Measurements from ENCODE around the gene FOXB1. TPM values are rescaled to one million over a fixed set of nuclear protein-coding genes. Genes with fewer than 3 reads are reported as not detected.

Gene FOXB1
- total and polyA plus RNA-seq, 7 donors = not detected

DNA sequence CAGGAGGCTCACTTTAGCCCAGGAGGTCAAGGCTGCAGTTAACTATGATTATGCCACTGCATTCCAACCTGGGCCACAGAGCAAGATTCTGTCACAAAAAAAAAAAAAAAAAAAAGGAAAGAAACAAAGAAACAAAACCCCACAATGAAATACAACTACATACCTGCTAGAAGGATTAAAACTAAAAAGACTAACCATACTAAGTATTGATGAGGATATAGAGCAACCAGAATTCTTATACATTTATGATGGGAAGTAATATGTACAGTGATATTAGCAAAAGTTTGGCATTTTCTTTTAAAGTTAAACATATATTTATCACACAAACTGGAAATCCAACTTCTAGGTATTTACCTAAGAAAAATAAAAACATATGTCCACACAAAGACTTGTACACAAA is 40.2 kb upstream of the FOXB1 start:
- Histone ChIP-seq H3K36me3 (ENCODE audit: insufficient read depth in 1 of 2, low read depth in 1 of 2) (no peaks in the 10 kb centered on the region), H3K4me1 (no peaks in the 10 kb centered on the region), H3K27me3 (ENCODE audit: insufficient read depth in 3 of 3, low read length in 2 of 3) (peaks cover 0 to 5% (median 0%) of the 10 kb centered on the region in 3 donors), H3K4me3 (no peak overlapping the region), H3K9me3 (peaks cover 37% of the 10 kb centered on the region), H3K27ac (no peak overlapping the region)
- no peak for DNase-seq
- intact Hi-C loops (cut with DNase I) = no loop called here
- TF ChIP-seq, protein P1, sequence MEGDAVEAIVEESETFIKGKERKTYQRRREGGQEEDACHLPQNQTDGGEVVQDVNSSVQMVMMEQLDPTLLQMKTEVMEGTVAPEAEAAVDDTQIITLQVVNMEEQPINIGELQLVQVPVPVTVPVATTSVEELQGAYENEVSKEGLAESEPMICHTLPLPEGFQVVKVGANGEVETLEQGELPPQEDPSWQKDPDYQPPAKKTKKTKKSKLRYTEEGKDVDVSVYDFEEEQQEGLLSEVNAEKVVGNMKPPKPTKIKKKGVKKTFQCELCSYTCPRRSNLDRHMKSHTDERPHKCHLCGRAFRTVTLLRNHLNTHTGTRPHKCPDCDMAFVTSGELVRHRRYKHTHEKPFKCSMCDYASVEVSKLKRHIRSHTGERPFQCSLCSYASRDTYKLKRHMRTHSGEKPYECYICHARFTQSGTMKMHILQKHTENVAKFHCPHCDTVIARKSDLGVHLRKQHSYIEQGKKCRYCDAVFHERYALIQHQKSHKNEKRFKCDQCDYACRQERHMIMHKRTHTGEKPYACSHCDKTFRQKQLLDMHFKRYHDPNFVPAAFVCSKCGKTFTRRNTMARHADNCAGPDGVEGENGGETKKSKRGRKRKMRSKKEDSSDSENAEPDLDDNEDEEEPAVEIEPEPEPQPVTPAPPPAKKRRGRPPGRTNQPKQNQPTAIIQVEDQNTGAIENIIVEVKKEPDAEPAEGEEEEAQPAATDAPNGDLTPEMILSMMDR (IDR thresholded peaks at IDR 0.05) = no peak
- no peak for ATAC-seq

DNA sequence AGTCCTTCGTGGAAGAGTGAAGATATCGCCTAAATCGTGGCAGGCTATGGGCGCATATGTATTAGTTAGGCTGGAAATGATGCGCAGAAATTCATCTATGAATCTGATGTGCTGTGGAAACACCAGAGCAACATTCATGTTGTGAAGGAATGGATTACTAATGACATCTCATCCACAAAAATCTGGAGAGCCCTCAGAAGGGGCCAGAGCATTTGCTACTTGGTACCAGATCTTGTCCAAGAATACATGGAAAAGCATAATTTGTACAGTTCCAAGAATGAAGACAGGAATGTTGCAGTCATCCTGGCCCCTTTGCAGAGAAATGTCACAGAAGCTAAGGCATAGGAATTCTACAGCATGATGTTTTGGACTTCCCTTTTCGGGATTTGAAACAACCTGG is 38.4 kb upstream of the FOXB1 start:
- intact Hi-C loops (cut with DNase I) = no loop called here
- no peak for ATAC-seq
- Histone ChIP-seq H3K4me1 (no peaks in the 10 kb centered on the region), H3K36me3 (ENCODE audit: insufficient read depth in 1 of 2, low read depth in 1 of 2) (no peaks in the 10 kb centered on the region), H3K4me3 (no peak overlapping the region), H3K27ac (no peak overlapping the region), H3K9me3 (peaks cover 22% of the 10 kb centered on the region), H3K27me3 (ENCODE audit: insufficient read depth in 3 of 3, low read length in 2 of 3) (peaks cover 0 to 7% (median 0%) of the 10 kb centered on the region in 3 donors)
- 85 to 94% (median 88%) methylated on average over 6 of the region's 6 CpGs for WGBS, 3 donors
- no peak for DNase-seq
- TF ChIP-seq, protein P1 (IDR thresholded peaks at IDR 0.05) = no peak

DNA sequence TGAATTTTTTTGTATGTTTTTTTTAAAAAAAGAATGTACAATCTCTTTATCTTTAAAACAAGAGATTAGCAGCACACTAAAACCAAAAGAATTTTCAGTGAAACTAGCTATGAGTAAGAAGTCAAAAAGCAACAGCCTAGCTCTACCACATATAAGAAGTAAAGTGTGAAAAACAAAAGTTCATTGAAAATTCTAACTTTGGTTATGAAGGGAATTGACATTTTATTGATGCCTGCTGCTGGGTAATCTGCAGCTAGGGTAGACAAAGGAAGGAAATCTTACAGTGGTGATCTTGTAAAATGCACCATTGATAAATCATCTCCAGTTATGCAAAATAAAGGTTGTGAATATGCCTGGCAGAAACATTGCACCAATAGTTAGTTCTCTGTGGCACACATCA is 37.8 kb upstream of the FOXB1 start:
- H3K27me3 ChIP-seq (ENCODE audit: insufficient read depth in 3 of 3, low read length in 2 of 3) = peaks cover 0 to 11% (median 0%) of the 10 kb centered on the region in 3 donors
- ATAC-seq (no peak), DNase-seq (no peak)
- no peaks in the 10 kb centered on the region for H3K36me3 ChIP-seq (ENCODE audit: insufficient read depth in 1 of 2, low read depth in 1 of 2)
- peaks cover 17% of the 10 kb centered on the region for H3K9me3 ChIP-seq
- intact Hi-C loops (cut with DNase I) = no loop called here
- no peaks in the 10 kb centered on the region for H3K4me1 ChIP-seq
- no peak overlapping the region for H3K4me3 ChIP-seq
- H3K27ac ChIP-seq = no peak overlapping the region
- TF ChIP-seq, protein P1 (IDR thresholded peaks at IDR 0.05) = no peak

DNA sequence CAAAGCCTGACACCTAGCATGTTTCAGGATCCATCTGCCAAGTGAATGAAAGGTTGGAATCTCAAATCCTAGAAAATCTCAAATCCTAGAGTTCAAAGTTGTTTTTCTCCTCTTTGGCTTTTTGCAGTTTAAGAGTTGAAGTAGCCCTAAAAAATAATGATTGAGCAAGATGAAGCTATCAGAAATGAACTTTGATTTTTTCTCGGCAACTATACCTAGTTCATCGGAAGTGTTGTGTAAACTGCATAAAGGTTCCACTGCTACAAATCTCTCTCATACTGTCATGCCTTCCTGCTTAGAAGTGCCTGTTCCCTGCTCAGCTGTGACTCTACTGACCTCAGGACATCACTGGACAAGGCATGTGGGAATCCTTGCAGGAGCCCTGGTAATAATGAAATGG is 35.8 kb upstream of the FOXB1 start:
- ATAC-seq = no peak
- no peak for DNase-seq
- WGBS, 3 donors = 95 to 98% (median 96%) methylated on average over 2 of the region's 2 CpGs
- no peaks in the 10 kb centered on the region for H3K4me1 ChIP-seq
- H3K27me3 ChIP-seq (ENCODE audit: insufficient read depth in 3 of 3, low read length in 2 of 3) = peaks cover 0 to 12% (median 0%) of the 10 kb centered on the region in 3 donors
- no peak overlapping the region for H3K27ac ChIP-seq
- TF ChIP-seq, protein P1 (IDR thresholded peaks at IDR 0.05) = no peak
- intact Hi-C loops (cut with DNase I) = no loop called here
- H3K4me3 ChIP-seq = no peak overlapping the region
- peaks cover 9% of the 10 kb centered on the region for H3K9me3 ChIP-seq
- H3K36me3 ChIP-seq (ENCODE audit: insufficient read depth in 1 of 2, low read depth in 1 of 2) = no peaks in the 10 kb centered on the region

DNA sequence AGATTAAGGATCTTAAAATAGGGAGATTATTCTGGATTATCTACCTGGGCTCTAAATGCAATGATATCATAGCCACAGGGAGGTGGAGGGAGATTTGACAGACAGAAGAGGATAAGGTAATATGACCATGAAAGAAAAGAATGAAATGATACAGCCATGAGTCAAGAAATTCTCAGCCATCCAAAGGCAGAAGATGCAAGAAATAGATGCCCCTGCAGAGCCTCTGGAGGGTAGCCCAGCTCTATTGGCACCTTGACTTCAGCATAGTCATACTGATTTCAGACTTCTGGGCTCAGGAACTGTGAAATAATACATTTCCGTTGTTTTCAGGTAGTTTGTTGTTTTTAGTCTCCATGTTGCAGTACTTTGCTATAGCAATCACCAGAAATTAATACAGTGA is 31.9 kb upstream of the FOXB1 start:
- Histone ChIP-seq H3K27ac (no peak overlapping the region), H3K9me3 (no peaks in the 10 kb centered on the region), H3K36me3 (ENCODE audit: insufficient read depth in 1 of 2, low read depth in 1 of 2) (no peaks in the 10 kb centered on the region), H3K4me3 (no peak overlapping the region), H3K27me3 (ENCODE audit: insufficient read depth in 3 of 3, low read length in 2 of 3) (peaks cover 0 to 12% (median 0%) of the 10 kb centered on the region in 3 donors), H3K4me1 (no peaks in the 10 kb centered on the region)
- ATAC-seq (no peak), DNase-seq (no peak)
- TF ChIP-seq, protein P1 (IDR thresholded peaks at IDR 0.05) = no peak
- intact Hi-C loops (cut with DNase I) = no loop called here
- 74 to 75% (median 74%) methylated on average over 1 of the region's 1 CpG for WGBS, 3 donors
